Stomach (tissue), 4 donors: ENCODE data around the gene FGF4.

Source experiments
- POLR2A ChIP-seq, 4 donors: fragments of 450-650 bp; IDR thresholded peaks; one replicate each; pipeline ENCODE4 v1.6.1; 2016; ENCODE audit warnings: antibody characterized with exemption in 4 of 4, control low read depth in 2 of 4, mild to moderate bottlenecking in 1 of 4, moderate library complexity in 1 of 4
- TF ChIP-seq, protein P1 (sequence below), 7 experiments: fragments of 450-650 bp in 4 of 7; fragments of 200-600 bp in 3 of 7; sonication (generic) in 3 of 7; IDR thresholded peaks; one replicate each; pipeline ENCODE4 v1.5.1; 2016 to 2019; ENCODE audit warnings: antibody characterized with exemption in 7 of 7, control low read depth in 2 of 7, mild to moderate bottlenecking in 1 of 7

GRCh38 chr11:69731110-69731509 is 44.0 kb downstream of the FGF4 start:
- TF ChIP-seq, protein P1, sequence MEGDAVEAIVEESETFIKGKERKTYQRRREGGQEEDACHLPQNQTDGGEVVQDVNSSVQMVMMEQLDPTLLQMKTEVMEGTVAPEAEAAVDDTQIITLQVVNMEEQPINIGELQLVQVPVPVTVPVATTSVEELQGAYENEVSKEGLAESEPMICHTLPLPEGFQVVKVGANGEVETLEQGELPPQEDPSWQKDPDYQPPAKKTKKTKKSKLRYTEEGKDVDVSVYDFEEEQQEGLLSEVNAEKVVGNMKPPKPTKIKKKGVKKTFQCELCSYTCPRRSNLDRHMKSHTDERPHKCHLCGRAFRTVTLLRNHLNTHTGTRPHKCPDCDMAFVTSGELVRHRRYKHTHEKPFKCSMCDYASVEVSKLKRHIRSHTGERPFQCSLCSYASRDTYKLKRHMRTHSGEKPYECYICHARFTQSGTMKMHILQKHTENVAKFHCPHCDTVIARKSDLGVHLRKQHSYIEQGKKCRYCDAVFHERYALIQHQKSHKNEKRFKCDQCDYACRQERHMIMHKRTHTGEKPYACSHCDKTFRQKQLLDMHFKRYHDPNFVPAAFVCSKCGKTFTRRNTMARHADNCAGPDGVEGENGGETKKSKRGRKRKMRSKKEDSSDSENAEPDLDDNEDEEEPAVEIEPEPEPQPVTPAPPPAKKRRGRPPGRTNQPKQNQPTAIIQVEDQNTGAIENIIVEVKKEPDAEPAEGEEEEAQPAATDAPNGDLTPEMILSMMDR (IDR thresholded peaks at IDR 0.05) = no peak
- no peak for TF ChIP-seq POLR2A (IDR thresholded peaks at IDR 0.05)
